Brain microvascular endothelial cell (primary cell): ENCODE data around the gene LARGE2.

Experiments
- DNase-seq: peaks from one replicate; pipeline ENCODE4 v3.0.0-alpha.2; 2020
- H3K27ac ChIP-seq: fragments of 250-450 bp; sonication (Bioruptor Pico); 2 replicates; pipeline ENCODE4 v1.5.1; 2020; ENCODE audit warnings: mild to moderate bottlenecking, moderate library complexity
- H3K27me3 ChIP-seq: fragments of 250-450 bp; sonication (Bioruptor Pico); replicated peaks from 2 replicates; pipeline ENCODE4 v1.5.1; 2020; ENCODE audit warnings: mild to moderate bottlenecking
- H3K36me3 ChIP-seq: fragments of 250-450 bp; sonication (Bioruptor Pico); replicated peaks from 2 replicates; pipeline ENCODE4 v1.5.1; 2020; ENCODE audit warnings: mild to moderate bottlenecking
- H3K4me3 ChIP-seq: 2 replicates; pipeline ENCODE4 v1.5.1; 2011; ENCODE audit warnings: low read depth, mild to moderate bottlenecking, control low read depth, low read length, moderate library complexity
- CTCF ChIP-seq: IDR thresholded peaks from 2 replicates; pipeline ENCODE4 v1.5.1; 2011; ENCODE audit warnings: low read depth, mild to moderate bottlenecking, moderate library complexity, low read length, control low read depth, inconsistent platforms; ENCODE audit errors: missing control alignments
- in situ Hi-C: cut with HindIII; loops from 2 replicates; pipeline ENCODE4 v1.10.0; 2017; ENCODE audit warnings: low sequenced_read_pairs, low pct_ligation_motif_present

LARGE2 gene

GRCh38 chr11:45928535-45929215, 6.2 kb downstream of the LARGE2 start:
- Histone ChIP-seq H3K36me3 (peaks cover 14% of the 10 kb centered on the region), H3K27ac (no peak overlapping the region), H3K27me3 (peaks cover 8% of the 10 kb centered on the region), H3K4me3 (no peak overlapping the region)
- DNase-seq = no peak
- in situ Hi-C loops = no loop called here
- no peak for TF ChIP-seq CTCF

- in situ Hi-C loops = no loop called here
- DNase-seq = no peak
- no peak for TF ChIP-seq CTCF
- peaks cover 3% of the 10 kb centered on the region for H3K27me3 ChIP-seq
- H3K27ac ChIP-seq = no peak overlapping the region
- H3K36me3 ChIP-seq = peaks cover 18% of the 10 kb centered on the region
- H3K4me3 ChIP-seq = no peak overlapping the region
Observed at GRCh38 chr11:45929486-45930030, 7.1 kb downstream of the LARGE2 start.

- H3K27ac ChIP-seq = no peak overlapping the region
- peaks cover 24% of the 10 kb centered on the region for H3K36me3 ChIP-seq
- no peak for TF ChIP-seq CTCF
- H3K4me3 ChIP-seq = no peak overlapping the region
- no peak for DNase-seq
- no peaks in the 10 kb centered on the region for H3K27me3 ChIP-seq
- in situ Hi-C loops = no loop called here
Observed at GRCh38 chr11:45930031-45930794, 7.8 kb downstream of the LARGE2 start.

GRCh38 chr11:45930951-45931570, 8.6 kb downstream of the LARGE2 start:
- Histone ChIP-seq H3K36me3 (peaks cover 30% of the 10 kb centered on the region), H3K27ac (no peak overlapping the region), H3K4me3 (no peak overlapping the region), H3K27me3 (no peaks in the 10 kb centered on the region)
- in situ Hi-C loops = no loop called here
- no peak for TF ChIP-seq CTCF
- no peak for DNase-seq

GRCh38 chr11:45931739-45932138, 9.3 kb downstream of the LARGE2 start:
- Histone ChIP-seq H3K27ac (no peak overlapping the region), H3K36me3 (peaks cover 35% of the 10 kb centered on the region), H3K4me3 (no peak overlapping the region), H3K27me3 (no peaks in the 10 kb centered on the region)
- DNase-seq = no peak
- in situ Hi-C loops = no loop called here
- no peak for TF ChIP-seq CTCF
